Effector CD8-positive, alpha-beta T cell (primary cell): ENCODE measurements around the gene DIS3L2.
"Not testable (repeated sequence)": the region's sequence is repeated elsewhere in the genome, so short reads cannot be mapped to it uniquely, and the experiment has no call there.

ENCODE experiments used
- DNase-seq: peaks from one replicate; lab custom pipeline; 2025; lab: John Stamatoyannopoulos, UW

Gene DIS3L2

GRCh38 chr2:232299084-232299483, 337.6 kb downstream of the DIS3L2 start:
- DNase-seq, result no peak

GRCh38 chr2:232299927-232300674, 338.6 kb downstream of the DIS3L2 start:
- DNase-seq, result no peak

GRCh38 chr2:232300894-232301387, 339.4 kb downstream of the DIS3L2 start:
- DNase-seq, result no peak

GRCh38 chr2:232304236-232304635, 342.7 kb downstream of the DIS3L2 start:
- no peak for DNase-seq

- no peak for DNase-seq
Observed at GRCh38 chr2:232306741-232307305, 345.3 kb downstream of the DIS3L2 start.

- no peak for DNase-seq
Observed at GRCh38 chr2:232307854-232308253, 346.3 kb downstream of the DIS3L2 start.

- no peak for DNase-seq
Observed at GRCh38 chr2:232308986-232309385, 347.5 kb downstream of the DIS3L2 start.

GRCh38 chr2:232309592-232309991, 348.1 kb downstream of the DIS3L2 start:
- DNase-seq, result no peak

GRCh38 chr2:232310121-232310520, 348.6 kb downstream of the DIS3L2 start:
- no peak for DNase-seq

GRCh38 chr2:232310696-232311095, 349.2 kb downstream of the DIS3L2 start:
- DNase-seq, result no peak

GRCh38 chr2:232313645-232314044, 352.1 kb downstream of the DIS3L2 start:
- not testable (repeated sequence) for DNase-seq

- DNase-seq, result peak; percentile 42
Observed at GRCh38 chr2:232315049-232315922, 353.8 kb downstream of the DIS3L2 start.

- DNase-seq, result no peak
Observed at GRCh38 chr2:232315923-232316299, 354.4 kb downstream of the DIS3L2 start.

- no peak for DNase-seq
Observed at GRCh38 chr2:232316461-232317330, 355.2 kb downstream of the DIS3L2 start.

- no peak for DNase-seq
Observed at GRCh38 chr2:232318169-232318855, 356.8 kb downstream of the DIS3L2 start.

- DNase-seq, result no peak
Observed at GRCh38 chr2:232319067-232319802, 357.7 kb downstream of the DIS3L2 start.

GRCh38 chr2:232319803-232320442, 358.4 kb downstream of the DIS3L2 start:
- no peak for DNase-seq

GRCh38 chr2:232320443-232320803, 358.9 kb downstream of the DIS3L2 start:
- DNase-seq, result no peak

- DNase-seq, result peak; percentile 26
Observed at GRCh38 chr2:232321156-232321816, 359.8 kb downstream of the DIS3L2 start.
